ENCODE data around the gene DHX35.

DNA sequence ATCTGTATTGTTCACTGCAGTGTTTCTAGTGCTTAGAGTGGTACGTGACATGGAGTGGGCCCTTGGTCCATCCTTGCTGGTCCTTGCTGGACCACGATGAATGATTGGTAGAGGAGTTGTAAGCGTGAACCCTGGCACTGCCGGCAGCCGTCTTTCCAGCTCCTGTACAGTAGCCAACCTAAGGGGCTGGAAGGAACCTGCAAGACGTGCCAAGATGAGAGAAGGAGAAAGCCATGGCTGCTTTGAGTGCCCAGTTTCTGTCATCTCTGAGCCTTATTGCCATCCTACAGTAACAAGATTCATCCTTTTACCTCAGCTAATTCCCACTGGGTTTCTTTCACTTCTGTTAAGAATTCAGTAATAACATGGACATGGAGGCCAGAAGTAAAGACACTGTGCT lies 5.9 kb downstream of the DHX35 start:
- no peak for TF ChIP-seq CC2D1A (CRISPR knock-in tag; IDR thresholded peaks at IDR 0.05)
- TF ChIP-seq, protein P1, sequence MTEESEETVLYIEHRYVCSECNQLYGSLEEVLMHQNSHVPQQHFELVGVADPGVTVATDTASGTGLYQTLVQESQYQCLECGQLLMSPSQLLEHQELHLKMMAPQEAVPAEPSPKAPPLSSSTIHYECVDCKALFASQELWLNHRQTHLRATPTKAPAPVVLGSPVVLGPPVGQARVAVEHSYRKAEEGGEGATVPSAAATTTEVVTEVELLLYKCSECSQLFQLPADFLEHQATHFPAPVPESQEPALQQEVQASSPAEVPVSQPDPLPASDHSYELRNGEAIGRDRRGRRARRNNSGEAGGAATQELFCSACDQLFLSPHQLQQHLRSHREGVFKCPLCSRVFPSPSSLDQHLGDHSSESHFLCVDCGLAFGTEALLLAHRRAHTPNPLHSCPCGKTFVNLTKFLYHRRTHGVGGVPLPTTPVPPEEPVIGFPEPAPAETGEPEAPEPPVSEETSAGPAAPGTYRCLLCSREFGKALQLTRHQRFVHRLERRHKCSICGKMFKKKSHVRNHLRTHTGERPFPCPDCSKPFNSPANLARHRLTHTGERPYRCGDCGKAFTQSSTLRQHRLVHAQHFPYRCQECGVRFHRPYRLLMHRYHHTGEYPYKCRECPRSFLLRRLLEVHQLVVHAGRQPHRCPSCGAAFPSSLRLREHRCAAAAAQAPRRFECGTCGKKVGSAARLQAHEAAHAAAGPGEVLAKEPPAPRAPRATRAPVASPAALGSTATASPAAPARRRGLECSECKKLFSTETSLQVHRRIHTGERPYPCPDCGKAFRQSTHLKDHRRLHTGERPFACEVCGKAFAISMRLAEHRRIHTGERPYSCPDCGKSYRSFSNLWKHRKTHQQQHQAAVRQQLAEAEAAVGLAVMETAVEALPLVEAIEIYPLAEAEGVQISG (CRISPR knock-in tag; IDR thresholded peaks at IDR 0.05): no peak

All from HepG2 (cell line).